Upper lobe of left lung (tissue), 4 donors: Measurements from ENCODE around the gene ANKRD52.

ENCODE experiments used
- CTCF ChIP-seq, 6 experiments: fragments of 450-650 bp in 4 of 6; fragments of 200-600 bp in 2 of 6; sonication (generic) in 2 of 6; IDR thresholded peaks; one replicate each; pipeline ENCODE4 v1.5.1; 2016 to 2019; ENCODE audit warnings: antibody characterized with exemption in 6 of 6
- POLR2A ChIP-seq, 4 donors: fragments of 450-650 bp; IDR thresholded peaks; one replicate each; pipeline ENCODE4 v1.5.1; 2016 to 2017; ENCODE audit warnings: antibody characterized with exemption in 4 of 4, mild to moderate bottlenecking in 2 of 4
- POLR2AphosphoS5 ChIP-seq, 2 donors: sonication (generic); formaldehyde crosslinking; IDR thresholded peaks; one replicate each; pipeline ENCODE4 v1.5.1; 2017; ENCODE audit warnings: antibody characterized with exemption in 2 of 2

GRCh38 chr12:56213878-56214277 lies 44.3 kb downstream of the ANKRD52 start:
- no peak for TF ChIP-seq CTCF (IDR thresholded peaks at IDR 0.05)
- no peak for TF ChIP-seq POLR2A (IDR thresholded peaks at IDR 0.05)
- TF ChIP-seq POLR2AphosphoS5 (IDR thresholded peaks at IDR 0.05), result no peak
